BJ (cell line): ENCODE results near the gene MTM1. TPM values are rescaled to one million over a fixed set of nuclear protein-coding genes. Genes with fewer than 3 reads are reported as not detected.

Source experiments
- CTCF ChIA-PET: fragments of 350-600 bp; formaldehyde crosslinking; extraction: SDS; loops from one replicate; lab custom pipeline; 2021; ENCODE audit warnings: antibody characterized with exemption, inconsistent platforms; lab: Yijun Ruan, JAX
- POLR2A ChIA-PET: fragments of 300-600 bp; sonication (Branson Sonifier 250); formaldehyde crosslinking; extraction: SDS; loops from one replicate; lab custom pipeline; 2021; ENCODE audit warnings: antibody characterized with exemption; lab: Charles Lee
- DNase-seq: peaks from one replicate; pipeline ENCODE4 v3.0.0-alpha.2; 2011; ENCODE audit warnings: low read depth
- H3K27me3 ChIP-seq: 2 replicates; pipeline ENCODE4 v1.6.0; 2011; ENCODE audit warnings: low read length; ENCODE audit not compliant: control insufficient read depth, insufficient read depth
- H3K36me3 ChIP-seq: 2 replicates; pipeline ENCODE4 v1.5.1; 2011; ENCODE audit warnings: low read length; ENCODE audit not compliant: control insufficient read depth, insufficient read depth
- H3K4me3 ChIP-seq: 2 replicates; pipeline ENCODE4 v1.5.1; 2011; ENCODE audit warnings: low read depth, mild to moderate bottlenecking, control low read depth, low read length
- CTCF ChIP-seq: IDR thresholded peaks from 2 replicates; pipeline ENCODE4 v1.5.1; 2011; ENCODE audit warnings: low read depth, mild to moderate bottlenecking, control low read depth, inconsistent platforms, low read length, moderate library complexity; ENCODE audit not compliant: insufficient read depth
- polyA plus RNA-seq: library from polyadenylated mRNA; depleted of rRNA; stranded (reverse); fragments of >200 nt; gene quantifications from 2 replicates; pipeline ENCODE4 v1.2.3, GENCODE V29; 2011

MTM1 gene
- polyA plus RNA-seq, 1 experiment = 2.6 TPM

GRCh38 chrX:150581093-150581775 lies 12.8 kb downstream of the MTM1 start:
- no peak for TF ChIP-seq CTCF
- ChIA-PET CTCF (interaction anchor here (1.0 to 1.2 kb wide), 3 partner anchors 135 to 618 kb away, joined by 3 read pairs; no protein-coding TSS in a partner anchor), POLR2A (interaction anchor here (0.5 kb wide), 1 partner anchor 11 kb away, joined by 4 read pairs; no protein-coding TSS in a partner anchor)
- DNase-seq = peak; percentile 49
- Histone ChIP-seq H3K36me3 (no peaks in the 10 kb centered on the region), H3K4me3 (no peak overlapping the region), H3K27me3 (no peaks in the 10 kb centered on the region)

- Histone ChIP-seq H3K4me3 (no peak overlapping the region), H3K36me3 (no peaks in the 10 kb centered on the region), H3K27me3 (no peaks in the 10 kb centered on the region)
- TF ChIP-seq CTCF = no peak
- DNase-seq = no peak
- ChIA-PET CTCF (interaction anchor here (1.2 kb wide), 1 partner anchor 619 kb away, joined by 3 read pairs; no protein-coding TSS in a partner anchor), POLR2A (no interaction called here)
These were observed 14.0 kb downstream of the MTM1 start for GRCh38 chrX:150582338-150582948.

GRCh38 chrX:150587585-150588503 lies 19.4 kb downstream of the MTM1 start:
- POLR2A ChIA-PET = no interaction called here
- peak; percentile 65 for TF ChIP-seq CTCF
- CTCF ChIA-PET = interaction anchor here (0.8 to 1.4 kb wide), 5 partner anchors 9 to 635 kb away, joined by 3 to 5 read pairs (median 3); partner anchors contain the start of gene MAMLD1

GRCh38 chrX:150594584-150594983 lies 26.2 kb downstream of the MTM1 start:
- H3K36me3 ChIP-seq = no peaks in the 10 kb centered on the region
- CTCF ChIA-PET = interaction anchor here (1.0 kb wide), 1 partner anchor 11 kb away, joined by 3 read pairs; no protein-coding TSS in a partner anchor
- no peaks in the 10 kb centered on the region for H3K27me3 ChIP-seq
- POLR2A ChIA-PET = no interaction called here
- TF ChIP-seq CTCF = no peak
- H3K4me3 ChIP-seq = no peak overlapping the region
- no peak for DNase-seq

More at GRCh38 chrX:150587585-150588503, 19.4 kb downstream of the MTM1 start:
- DNase-seq = no peak
- Histone ChIP-seq H3K36me3 (no peaks in the 10 kb centered on the region), H3K27me3 (no peaks in the 10 kb centered on the region), H3K4me3 (no peak overlapping the region)
